Posterior vena cava (tissue), 2 donors: ENCODE measurements around the gene ISL2. TPM values are rescaled to one million over a fixed set of nuclear protein-coding genes. Genes with fewer than 3 reads are reported as not detected.

Source experiments
- DNase-seq: peaks from one replicate; pipeline ENCODE4 v3.0.0-alpha.2; 2020; ENCODE audit warnings: low spot score
- intact Hi-C, 2 donors: fragments of 100-400 bp; cut with DNase I; formaldehyde crosslinking; loops; one replicate each; pipeline versions ENCODE4 v1.14.1 to v1.14.2; 2022 to 2023
- total RNA-seq, 2 donors: library from RNA; stranded (reverse); fragmentation: NEBNext Ultra II Directional; extraction: Animal tissue kit (Norgen Biotek cat#: 25700); gene quantifications; one replicate each; pipeline ENCODE4 v1.2.1, GENCODE V29; 2021
- donor health status: DM: yes; HTN: yes; CAD: no.
- donor health status: DM: yes; HTN: yes; CAD: no.

Gene ISL2
- total RNA-seq, 2 donors from 2014 or later = not detected

- DNase-seq = no peak
- intact Hi-C loops = no loop called here
Observed at GRCh38 chr15:76324066-76324465, 12.5 kb upstream of the ISL2 start.

GRCh38 chr15:76325704-76326103, 10.9 kb upstream of the ISL2 start:
- DNase-seq = no peak
- intact Hi-C loops = no loop called here

GRCh38 chr15:76327191-76328105, 9.1 kb upstream of the ISL2 start:
- intact Hi-C loops = no loop called here
- DNase-seq = no peak

GRCh38 chr15:76328106-76328696, 8.4 kb upstream of the ISL2 start:
- no peak for DNase-seq
- intact Hi-C loops = no loop called here

- intact Hi-C loops = no loop called here
- DNase-seq = no peak
Observed at GRCh38 chr15:76328958-76329357, 7.6 kb upstream of the ISL2 start.

GRCh38 chr15:76330080-76330680, 6.4 kb upstream of the ISL2 start:
- intact Hi-C loops = loop anchor here in 1 of 2 donors (5.0 kb wide), 1 partner anchor 138 kb away; no protein-coding TSS in a partner anchor
- DNase-seq = no peak

GRCh38 chr15:76332796-76333195, 3.8 kb upstream of the ISL2 start:
- DNase-seq = no peak
- intact Hi-C loops = loop anchor here in 1 of 2 donors (5.0 kb wide), 1 partner anchor 140 kb away; no protein-coding TSS in a partner anchor

GRCh38 chr15:76333309-76333708, 3.3 kb upstream of the ISL2 start:
- no peak for DNase-seq
- intact Hi-C loops = loop anchor here in 1 of 2 donors (5.0 kb wide), 1 partner anchor 141 kb away; no protein-coding TSS in a partner anchor

- intact Hi-C loops = loop anchor here in 1 of 2 donors (5.0 kb wide), 1 partner anchor 142 kb away; no protein-coding TSS in a partner anchor
- no peak for DNase-seq
Observed at GRCh38 chr15:76333720-76334437, 2.7 kb upstream of the ISL2 start.

- DNase-seq = no peak
- intact Hi-C loops = loop anchor here in 1 of 2 donors (5.0 kb wide), 1 partner anchor 142 kb away; no protein-coding TSS in a partner anchor
Observed at GRCh38 chr15:76334438-76335306, 1.9 kb upstream of the ISL2 start.

GRCh38 chr15:76335307-76336253, 993 bp upstream of the ISL2 start:
- intact Hi-C loops = no loop called here
- no peak for DNase-seq

- intact Hi-C loops = no loop called here
Observed at GRCh38 chr15:76337059-76337695, 604 bp downstream of the ISL2 start.

GRCh38 chr15:76337696-76338485, 1.3 kb downstream of the ISL2 start:
- intact Hi-C loops = no loop called here
- DNase-seq = no peak

More at GRCh38 chr15:76337059-76337695, 604 bp downstream of the ISL2 start:
- no peak for DNase-seq

- intact Hi-C loops = no loop called here
Observed at GRCh38 chr15:76338486-76339304, 2.1 kb downstream of the ISL2 start.

More at GRCh38 chr15:76338486-76339304, 2.1 kb downstream of the ISL2 start:
- no peak for DNase-seq
